ENCODE data around the gene SLX4. TPM values are rescaled to one million over a fixed set of nuclear protein-coding genes. Genes with fewer than 3 reads are reported as not detected.

SLX4 gene
- total RNA-seq, 1 donor from 2014 or later, result 2.8 TPM

- ATAC-seq (no peak), DNase-seq (ENCODE audit: low spot score) (no peak)
Measured at GRCh38 chr16:3564130-3564888, 47.1 kb downstream of the SLX4 start.

- DNase-seq (ENCODE audit: low spot score), result no peak
- no peak for ATAC-seq
Measured at GRCh38 chr16:3562914-3563480, 48.4 kb downstream of the SLX4 start.

GRCh38 chr16:3561626-3562025 lies 49.8 kb downstream of the SLX4 start:
- no peak for DNase-seq (ENCODE audit: low spot score)

GRCh38 chr16:3554351-3554928 lies 57.0 kb downstream of the SLX4 start:
- ATAC-seq (no peak), DNase-seq (ENCODE audit: low spot score) (no peak)

More at GRCh38 chr16:3561626-3562025, 49.8 kb downstream of the SLX4 start:
- no peak for ATAC-seq

- ATAC-seq (no peak), DNase-seq (ENCODE audit: low spot score) (no peak)
Measured at GRCh38 chr16:3553138-3553923, 58.1 kb downstream of the SLX4 start.

GRCh38 chr16:3550851-3551847 lies 60.3 kb downstream of the SLX4 start:
- ATAC-seq (no peak), DNase-seq (ENCODE audit: low spot score) (no peak)

GRCh38 chr16:3549906-3550305 lies 61.5 kb downstream of the SLX4 start:
- ATAC-seq (no peak), DNase-seq (ENCODE audit: low spot score) (no peak)

- ATAC-seq, result no peak
- no peak for DNase-seq (ENCODE audit: low spot score)
Measured at GRCh38 chr16:3548859-3549258, 62.5 kb downstream of the SLX4 start.

- no peak for ATAC-seq
- no peak for DNase-seq (ENCODE audit: low spot score)
Measured at GRCh38 chr16:3548445-3548844, 63.0 kb downstream of the SLX4 start.

- DNase-seq (ENCODE audit: low spot score) (no peak), ATAC-seq (peak; percentile 20)
Measured at GRCh38 chr16:3546986-3547682, 64.3 kb downstream of the SLX4 start.

GRCh38 chr16:3542601-3543373 lies 68.6 kb downstream of the SLX4 start:
- DNase-seq (ENCODE audit: low spot score) (no peak), ATAC-seq (peak; percentile 13)

- DNase-seq (ENCODE audit: low spot score) (no peak), ATAC-seq (no peak)
Measured at GRCh38 chr16:3541527-3542155, 69.8 kb downstream of the SLX4 start.

GRCh38 chr16:3538222-3538621 lies 73.2 kb downstream of the SLX4 start:
- no peak for DNase-seq (ENCODE audit: low spot score)
- no peak for ATAC-seq

- DNase-seq (ENCODE audit: low spot score) (peak; percentile 64), ATAC-seq (peak; percentile 84)
Measured at GRCh38 chr16:3536851-3537250, 74.6 kb downstream of the SLX4 start.

GRCh38 chr16:3536271-3536731 lies 75.1 kb downstream of the SLX4 start:
- peak; percentile 80 for ATAC-seq
- DNase-seq (ENCODE audit: low spot score), result no peak

GRCh38 chr16:3534126-3534525 lies 77.3 kb downstream of the SLX4 start:
- no peak for DNase-seq (ENCODE audit: low spot score)
- ATAC-seq, result no peak

- ATAC-seq (no peak), DNase-seq (ENCODE audit: low spot score) (no peak)
Measured at GRCh38 chr16:3532741-3533140, 78.7 kb downstream of the SLX4 start.

All from left lobe of liver (tissue), 2 donors.